AG10803 (cell line): ENCODE data around the gene CSTF1.

Source experiments
- DNase-seq: peaks from one replicate; pipeline ENCODE4 v3.0.0; 2010; ENCODE audit warnings: low read depth
- H3K4me3 ChIP-seq: 2 replicates; pipeline ENCODE4 v1.5.1; 2011; ENCODE audit warnings: mild to moderate bottlenecking, low read length, control low read depth
- TF ChIP-seq, protein P1 (sequence below): conservative IDR thresholded peaks from 2 replicates; pipeline ENCODE4 v1.5.1; 2011; ENCODE audit warnings: mild to moderate bottlenecking, low read length, control low read depth, inconsistent platforms

The CSTF1 gene

GRCh38 chr20:56350842-56351241 is 41.6 kb upstream of the CSTF1 start:
- DNase-seq, result peak; percentile 72
- no peak overlapping the region for H3K4me3 ChIP-seq
- TF ChIP-seq, protein P1, sequence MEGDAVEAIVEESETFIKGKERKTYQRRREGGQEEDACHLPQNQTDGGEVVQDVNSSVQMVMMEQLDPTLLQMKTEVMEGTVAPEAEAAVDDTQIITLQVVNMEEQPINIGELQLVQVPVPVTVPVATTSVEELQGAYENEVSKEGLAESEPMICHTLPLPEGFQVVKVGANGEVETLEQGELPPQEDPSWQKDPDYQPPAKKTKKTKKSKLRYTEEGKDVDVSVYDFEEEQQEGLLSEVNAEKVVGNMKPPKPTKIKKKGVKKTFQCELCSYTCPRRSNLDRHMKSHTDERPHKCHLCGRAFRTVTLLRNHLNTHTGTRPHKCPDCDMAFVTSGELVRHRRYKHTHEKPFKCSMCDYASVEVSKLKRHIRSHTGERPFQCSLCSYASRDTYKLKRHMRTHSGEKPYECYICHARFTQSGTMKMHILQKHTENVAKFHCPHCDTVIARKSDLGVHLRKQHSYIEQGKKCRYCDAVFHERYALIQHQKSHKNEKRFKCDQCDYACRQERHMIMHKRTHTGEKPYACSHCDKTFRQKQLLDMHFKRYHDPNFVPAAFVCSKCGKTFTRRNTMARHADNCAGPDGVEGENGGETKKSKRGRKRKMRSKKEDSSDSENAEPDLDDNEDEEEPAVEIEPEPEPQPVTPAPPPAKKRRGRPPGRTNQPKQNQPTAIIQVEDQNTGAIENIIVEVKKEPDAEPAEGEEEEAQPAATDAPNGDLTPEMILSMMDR, result no peak

GRCh38 chr20:56352345-56353055 is 39.9 kb upstream of the CSTF1 start:
- TF ChIP-seq, protein P1, result no peak

DNA sequence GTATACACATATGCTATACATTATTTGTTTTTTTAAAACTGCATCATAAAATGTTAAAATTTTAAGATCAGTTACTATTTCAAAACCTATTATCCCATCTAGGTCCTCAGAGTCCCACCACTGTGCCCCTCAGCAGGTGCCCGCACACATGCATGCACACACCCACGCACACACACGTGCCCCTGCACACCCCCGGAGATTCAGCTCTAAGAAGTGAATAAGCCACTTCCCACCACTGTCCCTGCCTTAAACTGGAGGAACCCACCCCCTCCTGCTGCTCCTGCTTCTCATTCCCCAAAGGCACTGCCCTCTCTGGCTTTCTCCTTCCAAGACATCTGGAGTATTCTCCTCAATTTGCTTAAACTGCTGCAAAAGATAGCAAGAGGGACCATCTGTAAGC is 39.1 kb upstream of the CSTF1 start:
- DNase-seq, result no peak
- H3K4me3 ChIP-seq, result no peak overlapping the region
- TF ChIP-seq, protein P1, result no peak

More at GRCh38 chr20:56352345-56353055, 39.9 kb upstream of the CSTF1 start:
- no peak overlapping the region for H3K4me3 ChIP-seq
- DNase-seq, result peak; percentile 60

DNA sequence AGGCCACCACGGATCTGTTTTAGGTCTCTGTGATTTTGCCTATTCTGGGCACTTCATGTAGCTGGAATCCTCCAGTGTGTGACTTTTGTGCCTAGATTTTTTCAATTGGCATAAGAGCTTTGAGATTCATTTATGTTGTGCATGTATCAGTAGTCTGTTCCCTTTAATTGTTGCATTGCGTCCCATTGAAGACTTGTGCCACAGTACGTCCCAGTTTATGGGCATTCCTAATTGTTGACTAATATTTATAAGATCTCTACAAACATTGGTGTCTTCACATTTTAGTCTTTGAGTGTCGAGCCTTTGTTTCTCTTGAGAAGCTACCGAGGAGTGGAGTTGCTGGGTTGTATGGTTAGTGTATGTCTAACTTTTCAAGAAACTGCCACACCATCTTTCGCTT is 34.4 kb upstream of the CSTF1 start:
- DNase-seq, result peak; percentile 32
- H3K4me3 ChIP-seq, result peak overlapping the region; percentile 52
- TF ChIP-seq, protein P1, result no peak

- peak within 1 kb of the TSS; percentile 89 for H3K4me3 ChIP-seq
- TF ChIP-seq, protein P1, result no peak
Observed at GRCh38 chr20:56358600-56359211, 33.7 kb upstream of the CSTF1 start, which contains the start of gene FAM210B. TSS of gene FAM210B (plus strand) at chr20:56358974. CDS start at chr20:56359006, 32 bp downstream.

DNA sequence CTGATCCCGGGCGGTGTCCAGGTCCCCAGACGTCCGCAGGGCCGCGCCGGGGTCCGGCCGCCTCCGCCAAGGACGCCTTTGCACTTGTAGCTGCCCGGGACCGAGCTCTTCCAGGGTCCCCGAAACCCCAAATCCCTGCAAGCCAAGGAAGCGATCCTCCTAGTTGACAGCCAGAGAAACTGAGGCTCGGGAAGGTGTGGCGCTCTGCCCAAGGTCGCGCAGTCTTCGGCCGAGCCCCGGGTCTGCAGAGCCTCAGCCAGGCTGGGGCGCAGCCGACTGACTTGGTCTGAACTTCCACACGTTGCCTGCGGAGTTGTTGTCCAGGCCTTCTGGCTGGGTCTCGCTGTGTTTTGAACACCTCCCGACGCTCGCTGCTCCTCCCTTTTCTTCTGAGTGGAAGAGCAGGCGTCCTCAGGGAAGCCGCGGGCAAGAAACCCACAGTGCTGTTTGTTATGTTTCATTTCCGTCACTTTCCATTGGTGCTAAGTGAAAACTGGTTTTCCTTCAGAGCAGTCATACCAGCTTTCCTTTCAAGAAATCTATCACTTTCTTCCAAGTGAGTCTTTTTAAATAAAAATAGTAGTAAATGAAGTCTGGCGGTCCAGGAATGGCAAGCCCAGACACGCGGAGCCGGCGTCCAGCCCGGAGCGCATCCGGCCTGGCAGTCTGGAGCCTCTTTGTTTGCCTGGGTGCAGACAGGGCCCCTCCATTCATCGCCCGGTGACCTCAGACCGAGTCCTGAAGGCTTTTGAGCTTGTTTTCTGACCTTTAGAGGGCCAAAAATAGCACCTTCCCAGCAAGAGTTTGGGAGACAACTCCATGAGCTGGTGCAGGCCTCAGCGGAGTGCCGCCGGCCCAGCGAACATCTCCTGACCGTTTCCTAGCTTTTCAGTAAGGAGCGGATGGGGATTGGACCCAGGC is 33.0 kb upstream of the CSTF1 start:
- DNase-seq, result peak; percentile 69
- TF ChIP-seq, protein P1, result no peak
- H3K4me3 ChIP-seq, result peak overlapping the region; percentile 89

More at GRCh38 chr20:56358600-56359211, 33.7 kb upstream of the CSTF1 start, which contains the start of gene FAM210B:
- peak; percentile 85 for DNase-seq
